Measurements from ENCODE around the gene ABCF2. TPM values are rescaled to one million over a fixed set of nuclear protein-coding genes. Genes with fewer than 3 reads are reported as not detected.
A peak's percentile ranks its signal among the peaks of the same experiment; 100 is the strongest.

The ABCF2 gene
- total RNA-seq, 4 donors from 2014 or later, result 27.0 to 44.7 (median 40.5) TPM

DNA sequence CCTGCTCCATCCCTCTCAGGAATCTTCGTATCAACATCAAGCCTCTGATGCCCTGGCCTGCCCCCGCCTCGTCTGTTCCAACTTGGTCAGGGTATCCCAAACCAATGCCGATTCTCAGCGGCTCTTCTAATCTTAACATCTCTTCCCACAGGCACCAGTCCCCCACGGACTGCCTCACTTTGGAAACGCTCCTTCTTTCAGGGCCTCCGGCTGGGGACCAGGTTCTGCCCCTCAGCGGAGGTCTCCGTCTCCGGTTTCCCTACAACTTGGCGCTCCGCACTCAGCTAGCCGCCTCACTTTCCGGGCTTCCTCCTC lies 488 bp downstream of the ABCF2 start:
- Histone ChIP-seq H3K27ac (peak overlapping the region; percentile 78 to 91 (median 82)), H3K4me3 (peak overlapping the region; percentile 65 to 94 (median 82)), H3K36me3 (peaks cover 9 to 42% (median 26%) of the 10 kb centered on the region in 3 donors), H3K4me1 (peaks cover 18 to 34% (median 19%) of the 10 kb centered on the region in 3 donors), H3K9me3 (no peaks in the 10 kb centered on the region), H3K27me3 (no peaks in the 10 kb centered on the region)
- intact Hi-C loops (cut with DNase I), result no loop called here
- 2% methylated on average over 15 of the region's 15 CpGs for WGBS, 2 donors
- TF ChIP-seq, protein P1, sequence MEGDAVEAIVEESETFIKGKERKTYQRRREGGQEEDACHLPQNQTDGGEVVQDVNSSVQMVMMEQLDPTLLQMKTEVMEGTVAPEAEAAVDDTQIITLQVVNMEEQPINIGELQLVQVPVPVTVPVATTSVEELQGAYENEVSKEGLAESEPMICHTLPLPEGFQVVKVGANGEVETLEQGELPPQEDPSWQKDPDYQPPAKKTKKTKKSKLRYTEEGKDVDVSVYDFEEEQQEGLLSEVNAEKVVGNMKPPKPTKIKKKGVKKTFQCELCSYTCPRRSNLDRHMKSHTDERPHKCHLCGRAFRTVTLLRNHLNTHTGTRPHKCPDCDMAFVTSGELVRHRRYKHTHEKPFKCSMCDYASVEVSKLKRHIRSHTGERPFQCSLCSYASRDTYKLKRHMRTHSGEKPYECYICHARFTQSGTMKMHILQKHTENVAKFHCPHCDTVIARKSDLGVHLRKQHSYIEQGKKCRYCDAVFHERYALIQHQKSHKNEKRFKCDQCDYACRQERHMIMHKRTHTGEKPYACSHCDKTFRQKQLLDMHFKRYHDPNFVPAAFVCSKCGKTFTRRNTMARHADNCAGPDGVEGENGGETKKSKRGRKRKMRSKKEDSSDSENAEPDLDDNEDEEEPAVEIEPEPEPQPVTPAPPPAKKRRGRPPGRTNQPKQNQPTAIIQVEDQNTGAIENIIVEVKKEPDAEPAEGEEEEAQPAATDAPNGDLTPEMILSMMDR (IDR thresholded peaks at IDR 0.05), result no peak
- no peak for TF ChIP-seq POLR2A (IDR thresholded peaks at IDR 0.05)
- no peak for DNase-seq

DNA sequence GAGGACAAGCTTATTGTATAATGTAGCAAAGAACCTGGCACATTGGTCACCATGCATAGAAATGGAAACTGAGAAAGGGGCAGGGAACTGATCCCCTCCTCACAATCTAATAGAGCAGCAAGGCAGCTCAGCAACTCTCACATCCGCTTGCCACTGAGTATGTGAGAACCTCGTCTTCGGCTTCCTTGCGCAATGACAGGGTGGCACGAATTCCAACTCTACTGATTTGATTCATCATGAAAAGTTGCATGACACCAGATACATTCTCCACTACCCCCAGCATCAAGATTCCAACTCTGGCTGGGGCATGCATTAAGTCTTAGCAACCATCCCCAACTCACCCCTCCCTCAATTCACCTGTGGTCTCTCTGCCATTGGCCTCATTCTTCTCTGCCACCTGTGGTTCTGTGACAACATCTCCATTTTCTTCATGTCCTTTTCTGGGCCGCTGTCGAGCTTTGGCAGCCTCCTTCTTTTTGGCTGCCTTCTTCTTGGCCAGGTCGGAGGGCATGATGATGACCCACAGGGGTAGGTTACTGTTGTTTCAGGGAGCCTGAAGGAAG lies 976 bp downstream of the ABCF2 start:
- 44 to 50% methylated on average over 8 of the region's 8 CpGs for WGBS, 2 donors
- Histone ChIP-seq H3K27me3 (no peaks in the 10 kb centered on the region), H3K27ac (peak overlapping the region in 2 of 4 donors; percentile 83 to 91), H3K4me1 (peaks cover 17 to 32% (median 19%) of the 10 kb centered on the region in 3 donors), H3K36me3 (peaks cover 10 to 47% (median 28%) of the 10 kb centered on the region in 3 donors), H3K4me3 (peak overlapping the region; percentile 65 to 94 (median 82)), H3K9me3 (no peaks in the 10 kb centered on the region)
- TF ChIP-seq, protein P1 (IDR thresholded peaks at IDR 0.05), result no peak
- no peak for TF ChIP-seq POLR2A (IDR thresholded peaks at IDR 0.05)
- intact Hi-C loops (cut with DNase I), result no loop called here
- no peak for DNase-seq

DNA sequence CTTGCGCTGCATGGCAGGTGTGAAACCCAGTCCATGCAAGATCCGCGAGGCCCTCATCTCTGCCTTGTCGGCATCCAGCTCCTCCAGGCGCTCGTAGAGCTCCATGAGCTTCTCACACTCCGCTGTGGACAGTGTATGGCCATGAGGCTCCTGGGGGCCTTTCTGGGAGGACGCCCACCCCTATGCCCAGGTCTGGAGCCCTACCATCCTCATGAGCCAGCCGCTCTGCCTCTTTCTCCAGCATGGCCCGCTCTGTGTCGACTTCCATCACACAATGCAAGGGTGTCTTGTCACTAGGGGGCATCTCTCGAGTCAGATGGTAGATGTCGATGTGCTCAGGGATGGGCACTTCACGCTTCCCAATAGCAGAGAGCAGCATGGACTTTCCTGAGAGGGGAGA lies 3.3 kb downstream of the ABCF2 start:
- TF ChIP-seq POLR2A (IDR thresholded peaks at IDR 0.05), result no peak
- TF ChIP-seq, protein P1 (IDR thresholded peaks at IDR 0.05), result no peak
- 90% methylated on average over 14 of the region's 14 CpGs for WGBS, 2 donors
- Histone ChIP-seq H3K36me3 (peaks cover 10 to 70% (median 50%) of the 10 kb centered on the region in 3 donors), H3K4me3 (no peak overlapping the region), H3K27me3 (no peaks in the 10 kb centered on the region), H3K27ac (no peak overlapping the region), H3K4me1 (peaks cover 17 to 32% (median 19%) of the 10 kb centered on the region in 3 donors), H3K9me3 (no peaks in the 10 kb centered on the region)
- intact Hi-C loops (cut with DNase I), result no loop called here
- no peak for DNase-seq

DNA sequence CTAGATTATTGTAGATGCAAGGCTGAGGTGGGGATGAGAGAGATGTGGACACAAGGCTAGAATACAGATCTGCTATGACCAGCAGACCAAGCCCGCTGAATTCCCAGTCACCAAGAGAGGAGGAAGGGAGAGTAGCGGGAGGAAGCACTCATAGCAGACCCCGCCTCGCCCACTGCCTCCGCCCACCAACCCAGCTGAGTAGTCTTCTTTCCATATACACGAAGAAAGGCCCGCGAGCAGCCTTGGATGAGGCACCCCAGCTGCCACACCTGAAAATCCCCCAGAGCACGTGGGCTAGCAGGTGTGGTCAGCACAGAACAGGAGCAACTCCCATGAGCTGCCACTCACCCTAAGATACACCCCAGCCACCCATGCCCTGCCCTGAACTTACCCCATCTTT lies 8.8 kb downstream of the ABCF2 start:
- intact Hi-C loops (cut with DNase I), result no loop called here
- DNase-seq, result no peak
- WGBS, 2 donors, result 86% methylated on average over 9 of the region's 9 CpGs
- TF ChIP-seq, protein P1 (IDR thresholded peaks at IDR 0.05), result no peak
- no peak for TF ChIP-seq POLR2A (IDR thresholded peaks at IDR 0.05)
- no peak overlapping the region for H3K4me3 ChIP-seq
- no peaks in the 10 kb centered on the region for H3K27me3 ChIP-seq
- H3K9me3 ChIP-seq, result no peaks in the 10 kb centered on the region
- no peak overlapping the region for H3K27ac ChIP-seq
- no peaks in the 10 kb centered on the region for H3K4me1 ChIP-seq
- H3K36me3 ChIP-seq, result peaks cover 33 to 100% (median 71%) of the 10 kb centered on the region in 3 donors

DNA sequence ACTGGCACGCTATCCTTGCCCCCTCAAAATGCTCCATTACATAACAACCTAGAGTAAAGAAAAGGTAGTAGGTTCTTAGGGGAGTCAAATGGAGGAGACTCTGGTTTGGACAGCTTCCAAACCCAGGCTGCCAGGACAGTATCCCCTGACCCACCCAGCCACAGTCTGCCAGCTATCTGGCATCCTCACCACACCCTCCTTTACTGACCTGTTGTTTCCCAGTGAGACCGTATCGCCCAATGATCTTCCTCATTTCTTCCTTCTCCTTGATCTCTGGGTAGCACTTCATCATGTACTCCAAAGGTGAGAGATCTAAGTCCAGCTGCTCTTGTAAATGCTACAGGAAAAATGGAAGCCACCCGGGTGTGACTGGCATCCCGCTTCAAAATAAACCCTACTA lies 11.6 kb downstream of the ABCF2 start:
- Histone ChIP-seq H3K27me3 (no peaks in the 10 kb centered on the region), H3K27ac (no peak overlapping the region), H3K4me3 (no peak overlapping the region), H3K9me3 (no peaks in the 10 kb centered on the region), H3K36me3 (peaks cover 31 to 87% (median 49%) of the 10 kb centered on the region in 3 donors), H3K4me1 (no peaks in the 10 kb centered on the region)
- no peak for DNase-seq
- WGBS, 2 donors, result 85 to 88% methylated on average over 3 to 5 of the region's 5 CpGs
- intact Hi-C loops (cut with DNase I), result no loop called here
- TF ChIP-seq, protein P1 (IDR thresholded peaks at IDR 0.05), result no peak
- TF ChIP-seq POLR2A (IDR thresholded peaks at IDR 0.05), result no peak
